Chondrocyte (in vitro differentiated cells): ENCODE data around the gene TAS2R10. TPM values are rescaled to one million over a fixed set of nuclear protein-coding genes. Genes with fewer than 3 reads are reported as not detected.

ENCODE experiments used
- DNase-seq: peaks from one replicate; pipeline ENCODE4 v3.0.0; 2021; ENCODE audit warnings: mixed read lengths, low spot score
- H3K27ac Mint-ChIP-seq: one replicate; pipeline ENCODE4 v1.8.0; 2021; ENCODE audit warnings: mild to moderate bottlenecking, moderate library complexity, mixed read lengths; ENCODE audit not compliant: unreplicated experiment
- H3K27me3 Mint-ChIP-seq: 2 replicates; pipeline ENCODE4 v1.8.0; 2021; ENCODE audit warnings: low read depth, mixed read lengths
- H3K36me3 Mint-ChIP-seq: 2 replicates; pipeline ENCODE4 v1.8.0; 2021; ENCODE audit warnings: low read depth, mixed read lengths
- H3K4me1 Mint-ChIP-seq: 2 replicates; pipeline ENCODE4 v1.8.0; 2021; ENCODE audit warnings: low read depth, mild to moderate bottlenecking, mixed read lengths
- H3K4me3 Mint-ChIP-seq: one replicate; pipeline ENCODE4 v1.8.0; 2021; ENCODE audit warnings: mild to moderate bottlenecking, moderate library complexity, mixed read lengths; ENCODE audit not compliant: unreplicated experiment
- H3K9me3 Mint-ChIP-seq: 2 replicates; pipeline ENCODE4 v1.8.0; 2021; ENCODE audit warnings: low read depth, mixed read lengths
- total RNA-seq: library from RNA; stranded (reverse); gene quantifications from 3 replicates; pipeline ENCODE4 v1.2.1, GENCODE V29; 2021
- TF ChIP-seq, protein P1 (sequence below): fragments of 200-600 bp; sonication (generic); IDR thresholded peaks from 2 replicates; pipeline ENCODE4 v1.5.0; 2021; ENCODE audit warnings: antibody characterized with exemption, mild to moderate bottlenecking, moderate library complexity

The TAS2R10 gene
- total RNA-seq, 1 donor from 2014 or later = 0.47 TPM

- no peaks in the 10 kb centered on the region for H3K4me1 Mint-ChIP-seq
- peaks cover 15% of the 10 kb centered on the region for H3K36me3 Mint-ChIP-seq
- peaks cover 2% of the 10 kb centered on the region for H3K9me3 Mint-ChIP-seq
- H3K27ac Mint-ChIP-seq = no peak overlapping the region
- H3K27me3 Mint-ChIP-seq = no peaks in the 10 kb centered on the region
- DNase-seq = no peak
- no peak overlapping the region for H3K4me3 Mint-ChIP-seq
- TF ChIP-seq, protein P1, sequence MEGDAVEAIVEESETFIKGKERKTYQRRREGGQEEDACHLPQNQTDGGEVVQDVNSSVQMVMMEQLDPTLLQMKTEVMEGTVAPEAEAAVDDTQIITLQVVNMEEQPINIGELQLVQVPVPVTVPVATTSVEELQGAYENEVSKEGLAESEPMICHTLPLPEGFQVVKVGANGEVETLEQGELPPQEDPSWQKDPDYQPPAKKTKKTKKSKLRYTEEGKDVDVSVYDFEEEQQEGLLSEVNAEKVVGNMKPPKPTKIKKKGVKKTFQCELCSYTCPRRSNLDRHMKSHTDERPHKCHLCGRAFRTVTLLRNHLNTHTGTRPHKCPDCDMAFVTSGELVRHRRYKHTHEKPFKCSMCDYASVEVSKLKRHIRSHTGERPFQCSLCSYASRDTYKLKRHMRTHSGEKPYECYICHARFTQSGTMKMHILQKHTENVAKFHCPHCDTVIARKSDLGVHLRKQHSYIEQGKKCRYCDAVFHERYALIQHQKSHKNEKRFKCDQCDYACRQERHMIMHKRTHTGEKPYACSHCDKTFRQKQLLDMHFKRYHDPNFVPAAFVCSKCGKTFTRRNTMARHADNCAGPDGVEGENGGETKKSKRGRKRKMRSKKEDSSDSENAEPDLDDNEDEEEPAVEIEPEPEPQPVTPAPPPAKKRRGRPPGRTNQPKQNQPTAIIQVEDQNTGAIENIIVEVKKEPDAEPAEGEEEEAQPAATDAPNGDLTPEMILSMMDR = no peak
These were observed 16.7 kb upstream of the TAS2R10 start for GRCh38 chr12:10842862-10843261.

DNA sequence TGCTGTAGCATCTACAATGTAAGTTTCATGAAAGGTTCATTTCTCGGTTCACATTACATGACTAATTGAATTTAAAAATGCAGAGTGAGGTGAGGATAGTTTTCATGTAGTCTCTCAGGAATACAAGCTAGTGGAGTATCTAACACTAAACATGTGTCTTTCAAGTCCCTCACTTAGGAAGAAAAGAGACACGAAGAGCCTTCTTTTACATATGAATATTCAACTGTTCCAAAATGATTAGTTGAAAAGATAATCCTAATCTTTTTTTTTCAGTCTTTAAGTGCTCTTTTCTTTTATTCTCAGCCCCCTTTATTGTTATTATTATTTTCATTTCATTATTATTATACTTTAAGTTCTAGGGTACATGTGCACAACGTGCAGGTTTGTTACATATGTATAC is 12.3 kb upstream of the TAS2R10 start:
- Mint-ChIP-seq H3K9me3 (peaks cover 7% of the 10 kb centered on the region), H3K36me3 (peaks cover 8% of the 10 kb centered on the region), H3K27ac (no peak overlapping the region), H3K4me3 (no peak overlapping the region), H3K4me1 (no peaks in the 10 kb centered on the region), H3K27me3 (no peaks in the 10 kb centered on the region)
- DNase-seq = no peak
- TF ChIP-seq, protein P1 = no peak

DNA sequence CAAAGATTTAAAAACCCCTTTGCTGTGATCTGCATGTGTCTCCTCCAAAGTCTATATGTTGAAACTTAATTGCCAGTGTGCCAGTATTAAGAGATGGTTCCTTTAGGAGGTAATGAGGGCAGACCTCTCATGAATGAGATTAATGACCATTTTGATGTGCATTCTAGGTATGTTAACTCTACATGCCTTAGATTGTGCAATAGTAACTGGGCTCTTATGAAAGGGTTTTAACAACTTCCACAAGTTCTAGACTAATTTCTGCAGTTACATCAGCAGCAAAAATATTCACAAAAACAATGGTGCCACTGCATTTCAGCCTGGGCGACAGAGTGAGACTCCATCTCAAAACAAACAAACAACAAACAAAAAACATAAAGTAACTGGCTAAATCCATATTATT is 3.8 kb upstream of the TAS2R10 start:
- Mint-ChIP-seq H3K4me1 (no peaks in the 10 kb centered on the region), H3K4me3 (no peak overlapping the region), H3K27ac (no peak overlapping the region), H3K27me3 (no peaks in the 10 kb centered on the region), H3K9me3 (no peaks in the 10 kb centered on the region), H3K36me3 (no peaks in the 10 kb centered on the region)
- TF ChIP-seq, protein P1 = no peak
- no peak for DNase-seq

DNA sequence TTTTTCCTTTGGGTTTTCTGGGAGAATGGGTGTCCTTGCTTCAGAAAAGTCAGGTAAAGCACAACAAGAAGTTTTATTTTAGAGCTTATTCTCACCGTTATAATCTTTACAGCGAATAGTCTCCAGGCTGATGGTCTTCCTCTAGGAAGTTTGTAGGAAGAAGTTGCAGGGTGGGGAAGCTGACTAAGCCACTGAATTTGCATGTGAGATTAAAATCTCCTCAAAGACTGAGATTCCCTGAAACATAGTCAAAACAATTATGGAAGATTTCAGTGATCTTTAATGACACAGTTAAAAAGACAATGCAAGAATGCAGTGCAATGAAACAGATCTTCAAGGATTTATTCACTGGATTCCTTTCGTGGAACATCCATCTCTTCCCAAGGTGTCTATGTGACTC is 1.2 kb downstream of the TAS2R10 start:
- Mint-ChIP-seq H3K27me3 (no peaks in the 10 kb centered on the region), H3K27ac (no peak overlapping the region), H3K4me1 (peaks cover 10% of the 10 kb centered on the region), H3K4me3 (no peak overlapping the region), H3K9me3 (no peaks in the 10 kb centered on the region), H3K36me3 (no peaks in the 10 kb centered on the region)
- no peak for DNase-seq
- TF ChIP-seq, protein P1 = no peak

DNA sequence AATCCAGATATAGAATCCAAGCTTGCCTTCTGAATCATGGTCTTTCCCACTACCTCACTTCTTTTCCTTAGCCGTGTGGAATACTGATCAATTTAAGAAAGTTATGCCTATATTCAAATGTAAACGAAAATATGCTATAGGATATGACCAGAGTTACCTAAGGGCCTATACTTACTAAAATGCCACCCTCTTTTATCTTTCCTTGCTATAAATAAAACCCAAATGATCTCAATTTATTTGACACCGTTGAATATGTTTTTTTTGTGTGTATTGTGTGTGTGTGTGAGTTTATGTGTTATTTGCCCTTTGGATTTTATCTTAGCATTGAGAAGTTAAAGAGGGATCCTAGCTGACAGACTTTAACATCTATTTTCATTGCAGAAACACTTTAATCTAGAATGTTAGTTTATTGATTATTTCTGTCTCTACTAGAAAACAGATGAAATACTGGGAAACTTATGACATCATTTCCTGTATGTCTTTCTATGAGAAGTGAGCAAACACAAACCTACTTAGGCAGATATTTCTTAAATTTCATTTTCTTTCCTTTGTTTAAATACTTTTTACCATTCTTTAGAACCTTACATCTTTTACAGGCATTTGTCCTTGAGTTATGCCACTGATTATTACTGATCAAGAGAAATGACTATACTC is 14.1 kb downstream of the TAS2R10 start:
- TF ChIP-seq, protein P1 = no peak
- Mint-ChIP-seq H3K27me3 (peaks cover 7% of the 10 kb centered on the region), H3K4me1 (no peaks in the 10 kb centered on the region), H3K9me3 (peaks cover 4% of the 10 kb centered on the region), H3K36me3 (no peaks in the 10 kb centered on the region), H3K4me3 (no peak overlapping the region), H3K27ac (no peak overlapping the region)
- no peak for DNase-seq
